GM10248 (cell line): ENCODE data around the gene ACTC1.
"Not testable (repeated sequence)": the region's sequence is repeated elsewhere in the genome, so short reads cannot be mapped to it uniquely, and the experiment has no call there.

Experiments used
- CTCF ChIA-PET: fragments of 300-600 bp; sonication (Branson Sonifier 250); formaldehyde crosslinking; extraction: SDS; loops from one replicate; lab custom pipeline; 2021; ENCODE audit warnings: antibody characterized with exemption; lab: Yijun Ruan, JAX
- POLR2A ChIA-PET: fragments of 350-650 bp; sonication (Branson Sonifier 250); formaldehyde crosslinking; extraction: SDS; loops from one replicate; lab custom pipeline; 2020; ENCODE audit warnings: antibody characterized with exemption; lab: Yijun Ruan, JAX
- DNase-seq: peaks from one replicate; pipeline ENCODE4 v3.0.0; 2012; ENCODE audit errors: extremely low spot score
- CTCF ChIP-seq: IDR thresholded peaks from 2 replicates; pipeline ENCODE4 v1.5.1; 2012; ENCODE audit warnings: mild to moderate bottlenecking, low read depth; ENCODE audit errors: extremely low read depth, missing control alignments, control extremely low read depth

The ACTC1 gene

GRCh38 chr15:34809186-34809585 lies 13.8 kb upstream of the ACTC1 start:
- CTCF ChIA-PET = interaction anchor here (1.0 kb wide), 1 partner anchor 34 kb away, joined by 3 read pairs; no protein-coding TSS in a partner anchor
- no peak for DNase-seq
- TF ChIP-seq CTCF = no peak
- POLR2A ChIA-PET = no interaction called here

DNA sequence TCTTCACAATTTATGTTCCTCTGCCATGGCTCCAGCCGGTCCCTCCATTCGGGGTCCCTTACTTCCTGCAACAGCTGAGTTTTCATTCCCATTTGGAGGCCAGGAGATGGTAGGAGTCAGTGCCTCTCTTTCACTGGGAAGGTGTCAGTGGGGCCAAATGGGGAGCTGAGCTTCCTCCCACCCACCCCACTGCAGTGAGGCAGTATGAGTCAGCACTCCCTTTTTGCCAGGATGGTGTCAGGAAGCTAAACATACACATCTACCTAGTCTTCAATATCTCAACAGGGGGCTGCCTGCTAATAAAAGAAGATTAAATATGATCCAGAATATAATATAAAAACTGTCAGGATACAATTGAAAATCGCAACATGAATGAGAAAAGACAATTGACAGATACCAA lies 12.7 kb upstream of the ACTC1 start:
- ChIA-PET CTCF (no interaction called here), POLR2A (no interaction called here)
- no peak for DNase-seq
- TF ChIP-seq CTCF = no peak

DNA sequence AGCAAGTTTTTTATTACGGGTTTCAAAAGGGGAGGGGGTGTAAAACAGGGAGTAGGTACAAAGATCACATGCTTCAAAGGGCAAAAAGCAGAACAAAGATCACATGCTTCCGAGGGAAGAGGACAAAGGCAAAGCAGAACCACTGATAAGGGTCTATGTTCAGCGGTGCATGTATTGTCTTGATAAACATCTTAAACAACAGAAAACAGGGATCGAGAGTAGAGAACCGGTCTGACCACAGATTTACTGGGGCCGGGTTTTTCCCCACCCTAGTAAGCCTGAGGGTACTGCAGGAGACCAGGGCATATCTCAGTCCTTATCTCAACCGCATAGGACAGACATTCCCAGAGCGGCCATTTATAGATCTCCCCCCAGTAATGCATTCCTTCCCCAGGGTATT lies 11.9 kb upstream of the ACTC1 start:
- DNase-seq, POLR2A ChIA-PET, CTCF ChIA-PET: not testable (repeated sequence)

DNA sequence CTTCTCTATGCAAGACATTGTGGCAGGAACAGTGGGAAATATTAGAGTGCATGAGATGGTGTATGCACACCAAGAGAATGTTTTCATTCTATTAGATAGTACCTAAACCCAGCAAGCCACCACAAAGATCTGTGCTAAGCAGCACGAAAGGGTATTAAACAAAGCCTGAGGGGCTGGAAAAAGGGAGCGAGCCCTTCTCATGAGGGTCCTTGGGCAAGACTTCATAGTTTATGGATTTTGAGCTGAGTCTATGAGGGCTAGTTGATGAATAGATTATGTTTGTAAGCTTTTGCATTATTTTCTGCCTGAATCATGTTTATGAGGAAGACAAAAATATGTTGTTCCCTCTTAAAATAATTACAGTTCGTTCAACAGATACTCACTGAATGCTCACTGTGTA lies 9.4 kb upstream of the ACTC1 start:
- ChIA-PET POLR2A (no interaction called here), CTCF (no interaction called here)
- DNase-seq = no peak
- TF ChIP-seq CTCF = no peak

GRCh38 chr15:34804113-34804512 lies 8.8 kb upstream of the ACTC1 start:
- no peak for DNase-seq
- TF ChIP-seq CTCF = no peak
- ChIA-PET POLR2A (no interaction called here), CTCF (no interaction called here)

- CTCF ChIA-PET = interaction anchor here (0.9 to 1.3 kb wide), 2 partner anchors 9 to 71 kb away, joined by 3 read pairs; no protein-coding TSS in a partner anchor
- DNase-seq = no peak
- POLR2A ChIA-PET = no interaction called here
- TF ChIP-seq CTCF = no peak
Measured at GRCh38 chr15:34802803-34803750, 7.7 kb upstream of the ACTC1 start.

DNA sequence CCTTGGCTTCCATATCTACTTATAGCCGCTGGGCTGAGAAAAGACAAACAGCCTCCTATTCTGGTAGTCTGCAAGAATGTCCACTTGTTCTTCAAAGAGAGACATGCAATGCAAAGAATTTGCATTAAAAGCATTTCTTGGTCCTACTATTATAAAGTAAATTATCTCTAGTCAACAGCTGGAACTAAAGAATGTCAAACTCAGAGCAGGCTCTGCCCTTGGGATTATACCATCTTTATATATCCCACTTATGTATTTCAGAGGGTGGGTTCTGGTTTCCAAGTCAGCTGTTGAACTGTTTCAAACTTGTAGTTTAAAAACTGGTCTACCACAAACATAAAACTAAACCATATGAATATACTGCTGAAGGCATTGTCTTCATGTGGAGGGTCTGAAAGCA lies 7.0 kb upstream of the ACTC1 start:
- DNase-seq = no peak
- ChIA-PET CTCF (interaction anchor here (0.9 to 1.3 kb wide), 2 partner anchors 10 to 70 kb away, joined by 3 read pairs; no protein-coding TSS in a partner anchor), POLR2A (no interaction called here)
- no peak for TF ChIP-seq CTCF
